NCI-H226 (cell line): ENCODE measurements around the gene MAP4K2.

ENCODE experiments used
- DNase-seq: peaks from one replicate; pipeline ENCODE4 v3.0.0-alpha.2; 2015

Gene MAP4K2

DNA sequence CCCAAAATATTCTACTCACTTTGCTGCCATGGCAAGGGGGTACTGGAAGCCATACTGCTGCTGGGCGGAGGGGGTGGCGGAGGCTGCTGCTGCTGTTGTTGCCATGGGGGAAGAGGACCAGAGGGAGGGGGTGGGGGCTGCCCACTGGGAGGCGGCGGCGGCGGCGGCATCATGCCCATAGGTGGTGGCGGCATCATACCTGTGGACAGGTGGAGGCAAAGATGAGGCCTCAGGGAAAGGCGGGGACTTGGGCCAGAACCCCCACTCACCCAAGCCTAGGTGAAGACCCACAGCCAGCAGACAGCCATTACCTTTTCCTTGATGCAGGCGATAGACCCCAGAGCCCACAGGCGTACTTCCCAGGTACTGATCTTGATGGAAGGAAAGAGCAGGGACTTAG, 36.1 kb downstream of the MAP4K2 start:
- DNase-seq: no peak

GRCh38 chr11:64765851-64766665, 37.0 kb downstream of the MAP4K2 start:
- DNase-seq: no peak

GRCh38 chr11:64765291-64765850, 37.6 kb downstream of the MAP4K2 start:
- no peak for DNase-seq

DNA sequence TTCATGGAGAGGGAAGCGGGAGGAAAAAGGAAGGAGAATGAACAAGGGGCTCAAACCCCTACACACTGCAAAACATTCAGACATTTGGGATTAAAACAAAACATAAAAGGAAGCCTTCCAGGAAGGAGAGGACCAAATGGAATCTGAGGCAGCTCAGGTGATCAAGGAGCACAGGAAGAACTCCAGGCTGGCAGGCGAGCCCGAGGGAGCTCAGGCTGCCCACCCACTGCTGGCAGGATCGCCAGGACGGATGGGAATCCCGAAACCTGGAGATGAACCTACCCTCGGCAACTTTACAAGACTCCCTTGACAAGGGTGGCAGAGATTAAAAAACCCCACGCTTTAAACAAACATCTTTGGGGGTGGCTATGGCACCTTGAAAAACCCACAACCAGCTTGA, 38.3 kb downstream of the MAP4K2 start:
- no peak for DNase-seq

DNA sequence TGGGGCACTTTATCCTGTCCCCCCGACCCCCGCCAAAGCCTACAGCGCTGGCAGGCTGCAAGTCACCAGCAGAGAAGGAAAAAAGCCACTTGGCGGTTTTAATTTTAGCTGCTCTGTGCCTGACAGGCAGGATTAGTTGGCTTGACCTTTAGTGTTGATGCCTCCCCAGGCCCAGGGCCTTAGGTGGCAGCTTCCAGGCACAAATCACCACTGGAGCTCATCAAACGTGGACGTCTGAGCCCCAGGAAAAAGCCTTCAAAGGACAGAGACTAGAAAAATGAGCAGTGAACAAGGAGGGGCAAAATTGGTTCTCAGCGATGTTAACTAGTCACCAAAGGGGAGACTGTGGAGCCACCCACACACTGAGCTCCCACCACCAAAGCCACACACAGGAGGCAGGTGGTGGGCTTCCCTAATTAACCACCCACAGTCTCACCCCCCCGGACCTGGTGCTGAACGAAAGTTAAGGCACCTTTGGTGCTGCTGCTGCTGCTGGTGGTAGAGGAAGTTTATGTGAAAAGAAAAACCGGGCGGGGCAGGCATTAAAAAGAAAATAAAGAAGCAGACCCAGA, 38.9 kb downstream of the MAP4K2 start:
- no peak for DNase-seq

- no peak for DNase-seq
Observed at GRCh38 chr11:64763526-64764039, 39.4 kb downstream of the MAP4K2 start.

GRCh38 chr11:64762674-64763525, 40.1 kb downstream of the MAP4K2 start:
- DNase-seq: peak; percentile 54

DNA sequence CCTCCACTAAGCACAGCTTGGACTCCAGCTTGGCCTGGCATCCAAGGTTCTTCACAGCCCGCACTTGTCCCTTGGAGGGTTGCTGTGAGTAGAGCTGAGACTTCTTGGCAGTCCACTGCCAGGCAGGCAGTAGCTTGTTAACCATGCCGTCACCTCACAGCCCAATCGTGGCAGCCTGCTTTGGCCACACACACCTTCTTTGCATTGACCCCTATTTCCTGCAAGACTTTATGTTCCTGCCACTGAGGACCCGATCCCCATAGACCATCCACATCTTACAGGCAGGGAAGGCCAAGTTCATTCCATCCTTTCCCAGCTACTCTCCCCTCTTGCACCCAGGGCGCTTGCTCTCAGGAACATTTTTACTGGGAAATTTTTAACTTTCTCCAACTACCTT, 40.7 kb downstream of the MAP4K2 start:
- no peak for DNase-seq

DNA sequence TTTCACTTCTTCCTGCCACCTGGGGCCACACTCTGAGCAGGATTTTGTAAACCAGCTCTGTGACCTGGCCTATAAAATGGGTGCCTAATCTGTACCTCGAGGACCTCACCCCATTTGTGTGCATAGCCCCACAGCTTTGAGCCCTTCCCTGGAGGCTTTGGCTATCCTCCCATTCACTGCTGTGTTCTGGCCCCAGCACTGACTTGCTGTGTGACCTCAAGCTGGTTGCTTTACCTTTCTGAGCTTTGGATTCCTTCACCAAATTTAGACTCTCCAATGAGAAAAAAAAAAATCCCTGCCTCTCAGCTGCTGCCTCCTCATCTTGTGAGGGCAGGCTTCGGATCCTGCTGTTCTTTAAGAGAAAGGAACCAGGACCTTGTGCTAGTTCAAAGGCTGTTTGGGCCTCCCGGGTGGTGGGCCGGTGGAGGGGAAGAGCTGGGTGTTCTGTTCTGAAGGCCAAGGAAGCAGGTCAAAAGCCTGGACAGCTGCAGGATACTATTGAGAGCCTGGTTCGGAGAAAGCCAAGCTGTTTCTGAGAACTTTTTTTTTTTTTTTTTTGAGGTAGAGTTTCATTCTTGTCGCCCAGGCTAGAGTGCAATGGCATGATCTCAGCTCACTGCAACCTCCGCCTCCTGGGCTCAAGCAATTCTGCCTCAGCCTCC, 42.1 kb downstream of the MAP4K2 start:
- no peak for DNase-seq

- peak; percentile 7 for DNase-seq
Observed at GRCh38 chr11:64759722-64760719, 43.0 kb downstream of the MAP4K2 start, which contains the start of gene PYGM. Gene PYGM (minus strand): TSS chr11:64759974. CDS start chr11:64759898, 76 bp downstream.

DNA sequence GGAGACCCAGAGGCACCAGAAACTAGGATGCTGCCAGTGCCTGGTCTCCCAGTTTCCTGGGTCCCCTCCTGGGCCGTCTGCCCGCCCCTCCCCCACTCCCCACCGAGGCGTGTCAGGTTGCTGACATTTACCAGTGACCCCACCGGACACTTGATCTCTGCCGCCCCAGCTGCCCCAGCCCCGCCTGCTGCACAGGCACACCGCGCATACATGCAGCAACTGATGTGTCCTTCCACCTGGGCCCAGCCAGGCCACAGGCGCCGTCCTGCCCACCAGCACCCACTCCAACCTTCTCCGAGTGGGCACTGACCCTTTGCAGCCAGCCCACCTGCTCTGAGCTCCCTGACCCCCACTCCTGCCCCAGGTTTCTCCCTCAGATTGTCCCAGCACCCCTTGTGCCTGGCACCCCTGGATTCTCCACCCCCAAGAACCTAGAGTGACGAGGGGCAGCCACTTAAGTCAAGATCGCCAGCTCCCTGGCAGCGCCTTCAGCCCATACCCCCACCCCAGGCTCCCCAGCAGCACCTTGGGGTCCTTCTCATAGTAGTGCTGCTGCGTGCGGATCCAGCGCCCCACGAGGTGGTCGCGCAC, 43.8 kb downstream of the MAP4K2 start:
- no peak for DNase-seq

DNA sequence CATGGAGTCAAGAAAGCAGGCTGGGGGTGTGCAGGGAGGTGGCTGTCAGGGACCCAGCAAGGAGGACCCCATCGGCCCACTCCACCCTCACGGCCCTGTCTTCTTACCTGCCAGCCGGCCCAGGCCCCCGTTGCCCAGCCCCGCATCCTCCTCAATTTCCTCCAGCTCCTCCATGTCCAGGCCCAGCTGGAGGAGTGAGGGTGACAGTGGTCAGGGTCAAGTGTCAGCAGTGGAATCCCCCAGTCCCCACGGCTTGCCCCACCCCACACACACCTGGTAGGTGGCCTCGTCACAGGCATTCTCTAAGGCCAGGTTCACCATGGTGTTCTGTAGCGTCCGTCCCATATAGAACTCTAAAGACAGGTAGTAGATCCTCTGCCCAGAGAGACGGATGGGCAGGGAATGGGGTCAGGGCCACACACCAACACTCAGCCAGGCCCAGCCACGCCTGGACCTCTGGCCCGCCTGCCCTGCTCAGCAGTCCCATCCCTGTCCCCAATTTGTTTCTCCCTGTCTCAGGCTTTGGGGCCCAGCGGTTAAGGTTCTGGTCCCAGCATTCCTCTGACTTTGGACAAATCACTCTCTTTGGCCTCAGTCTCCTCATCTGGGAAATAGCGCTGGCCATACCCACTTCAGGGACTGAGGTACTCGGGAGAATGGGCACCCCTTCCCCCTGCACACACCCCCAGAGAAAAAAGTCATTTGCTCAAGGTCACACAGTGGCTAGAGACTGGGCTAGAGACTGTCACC, 44.5 kb downstream of the MAP4K2 start:
- DNase-seq: no peak

- DNase-seq: no peak
Observed at GRCh38 chr11:64757549-64758329, 45.3 kb downstream of the MAP4K2 start.

GRCh38 chr11:64755681-64756361, 47.2 kb downstream of the MAP4K2 start:
- no peak for DNase-seq

- no peak for DNase-seq
Observed at GRCh38 chr11:64754919-64755662, 47.9 kb downstream of the MAP4K2 start.

DNA sequence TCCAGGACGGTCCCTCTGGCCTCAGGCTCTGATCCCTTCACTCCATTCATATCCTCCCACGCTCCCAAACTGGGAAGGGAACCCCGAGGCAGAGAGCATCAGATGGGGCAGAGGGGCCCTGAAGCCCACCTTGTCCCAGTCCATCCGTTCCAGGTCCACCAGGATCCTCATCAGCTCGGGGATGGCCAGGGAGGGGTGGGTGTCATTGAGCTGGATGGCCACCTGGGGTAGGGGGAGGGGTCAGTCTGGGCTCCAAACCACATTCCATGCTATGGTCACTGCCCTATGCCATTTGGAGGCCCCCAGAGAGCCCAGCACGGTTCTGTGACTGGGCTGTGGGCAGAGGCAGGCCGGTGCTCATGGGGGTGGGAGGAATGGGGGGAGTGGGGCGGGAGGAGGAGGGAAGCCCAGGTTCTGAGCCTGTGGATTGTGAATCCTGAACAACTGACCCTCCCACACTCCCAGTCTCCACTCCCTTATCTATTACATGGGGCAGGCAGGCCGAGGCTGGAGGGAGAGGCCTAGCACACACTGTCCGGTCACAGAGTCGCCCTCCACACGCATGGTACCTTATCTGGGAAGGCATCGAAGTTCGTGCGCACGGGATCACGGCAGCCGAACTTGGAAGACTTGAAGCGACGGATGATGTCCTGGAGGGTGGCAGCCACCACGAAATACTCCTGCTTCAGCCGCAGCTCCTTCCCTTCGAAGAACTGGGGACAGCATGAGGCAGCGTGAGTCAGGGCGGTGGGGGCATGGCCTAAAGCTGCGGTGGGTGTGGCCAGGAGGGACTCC, 48.7 kb downstream of the MAP4K2 start:
- DNase-seq: no peak
